WI38 (cell line): Measurements from ENCODE around the gene ROPN1B.

Source experiments
- H3K4me3 ChIP-seq: 2 replicates; pipeline ENCODE4 v1.5.1; 2011; ENCODE audit warnings: low read depth, mild to moderate bottlenecking, control low read depth, low read length
- TF ChIP-seq, protein P1 (sequence below): IDR thresholded peaks from 2 replicates; pipeline ENCODE4 v1.5.1; 2012; ENCODE audit warnings: low read depth, mild to moderate bottlenecking, control low read depth, low read length

The ROPN1B gene

DNA sequence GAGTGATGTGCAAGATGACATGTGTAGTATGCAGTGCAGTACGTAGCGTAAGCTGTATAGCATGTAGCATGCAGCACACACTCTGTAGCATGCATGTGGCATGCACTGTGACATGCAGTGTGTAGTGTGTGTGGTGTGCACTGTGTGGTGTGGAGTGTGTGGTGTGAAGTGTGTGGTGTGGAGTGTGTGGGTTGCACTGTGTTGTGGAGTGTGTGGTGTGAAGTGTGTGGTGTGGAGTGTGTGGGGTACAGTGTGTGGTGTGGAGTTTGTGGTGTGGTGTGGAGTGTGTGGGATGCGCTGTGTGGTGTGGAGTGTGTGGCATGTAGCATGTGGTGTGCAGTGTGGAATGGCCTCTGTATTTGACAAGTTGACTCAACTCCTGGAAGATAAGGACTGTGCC lies 39.2 kb downstream of the ROPN1B start:
- H3K4me3 ChIP-seq: no peak overlapping the region
- TF ChIP-seq, protein P1, sequence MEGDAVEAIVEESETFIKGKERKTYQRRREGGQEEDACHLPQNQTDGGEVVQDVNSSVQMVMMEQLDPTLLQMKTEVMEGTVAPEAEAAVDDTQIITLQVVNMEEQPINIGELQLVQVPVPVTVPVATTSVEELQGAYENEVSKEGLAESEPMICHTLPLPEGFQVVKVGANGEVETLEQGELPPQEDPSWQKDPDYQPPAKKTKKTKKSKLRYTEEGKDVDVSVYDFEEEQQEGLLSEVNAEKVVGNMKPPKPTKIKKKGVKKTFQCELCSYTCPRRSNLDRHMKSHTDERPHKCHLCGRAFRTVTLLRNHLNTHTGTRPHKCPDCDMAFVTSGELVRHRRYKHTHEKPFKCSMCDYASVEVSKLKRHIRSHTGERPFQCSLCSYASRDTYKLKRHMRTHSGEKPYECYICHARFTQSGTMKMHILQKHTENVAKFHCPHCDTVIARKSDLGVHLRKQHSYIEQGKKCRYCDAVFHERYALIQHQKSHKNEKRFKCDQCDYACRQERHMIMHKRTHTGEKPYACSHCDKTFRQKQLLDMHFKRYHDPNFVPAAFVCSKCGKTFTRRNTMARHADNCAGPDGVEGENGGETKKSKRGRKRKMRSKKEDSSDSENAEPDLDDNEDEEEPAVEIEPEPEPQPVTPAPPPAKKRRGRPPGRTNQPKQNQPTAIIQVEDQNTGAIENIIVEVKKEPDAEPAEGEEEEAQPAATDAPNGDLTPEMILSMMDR: no peak

DNA sequence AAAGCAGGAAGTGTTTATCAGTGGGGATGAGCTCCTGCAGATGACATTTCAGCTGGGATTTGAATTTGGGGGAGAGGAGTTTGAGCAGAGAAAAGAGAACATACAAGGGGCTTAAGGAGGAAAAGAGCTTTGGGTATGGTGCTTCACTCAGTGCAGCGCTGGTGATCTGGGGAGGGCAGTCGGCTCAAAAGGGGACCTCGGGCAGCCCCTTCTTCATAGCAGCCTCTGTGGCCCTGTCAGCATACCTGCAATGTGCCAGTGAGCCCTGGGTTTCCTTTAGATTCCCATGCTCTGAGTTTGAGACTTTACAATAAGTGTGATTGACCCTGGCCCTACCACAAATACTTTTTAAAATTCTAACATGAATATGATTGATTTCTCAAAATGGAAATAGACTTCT lies 40.2 kb downstream of the ROPN1B start:
- H3K4me3 ChIP-seq: no peak overlapping the region
- TF ChIP-seq, protein P1: no peak

DNA sequence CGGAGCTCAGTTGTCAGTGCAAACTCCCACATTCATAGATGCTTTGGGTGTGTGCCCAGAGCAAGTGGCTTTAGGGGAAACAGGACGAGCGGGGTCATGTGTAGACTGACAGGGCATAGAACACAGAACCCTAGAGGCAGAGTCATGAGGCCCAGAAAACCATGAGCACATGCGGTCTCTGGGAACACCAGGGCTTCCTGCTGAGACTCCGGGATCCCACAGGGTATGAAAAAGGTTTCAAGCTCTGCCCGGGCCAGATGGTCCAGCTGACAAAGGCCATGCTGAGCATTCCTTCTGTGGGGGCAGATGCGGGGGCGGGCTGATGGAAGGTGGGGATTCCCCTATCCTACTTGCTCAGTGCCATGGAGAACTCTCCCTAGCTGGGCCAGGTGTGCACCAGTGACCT lies 44.8 kb downstream of the ROPN1B start:
- TF ChIP-seq, protein P1: no peak
- no peak overlapping the region for H3K4me3 ChIP-seq

DNA sequence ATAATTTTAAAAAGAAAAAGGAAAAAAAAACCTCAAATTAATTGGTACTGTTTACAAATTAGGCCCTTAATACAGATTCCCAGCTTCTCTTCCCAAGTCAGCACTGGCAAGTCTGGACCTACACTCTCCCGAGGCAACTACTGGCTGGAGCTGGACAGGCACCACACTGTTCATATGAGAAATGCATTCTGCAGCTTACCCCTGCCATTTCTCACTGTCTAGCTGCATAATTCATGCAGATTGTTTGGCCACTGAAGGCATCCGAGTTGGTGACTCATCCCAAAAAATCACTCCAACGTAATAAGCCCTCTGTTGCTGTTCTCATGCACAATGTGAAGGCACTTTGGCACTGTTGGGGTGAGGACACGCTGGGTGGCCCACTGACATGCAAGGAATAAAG lies 45.3 kb downstream of the ROPN1B start:
- TF ChIP-seq, protein P1: no peak
- no peak overlapping the region for H3K4me3 ChIP-seq

DNA sequence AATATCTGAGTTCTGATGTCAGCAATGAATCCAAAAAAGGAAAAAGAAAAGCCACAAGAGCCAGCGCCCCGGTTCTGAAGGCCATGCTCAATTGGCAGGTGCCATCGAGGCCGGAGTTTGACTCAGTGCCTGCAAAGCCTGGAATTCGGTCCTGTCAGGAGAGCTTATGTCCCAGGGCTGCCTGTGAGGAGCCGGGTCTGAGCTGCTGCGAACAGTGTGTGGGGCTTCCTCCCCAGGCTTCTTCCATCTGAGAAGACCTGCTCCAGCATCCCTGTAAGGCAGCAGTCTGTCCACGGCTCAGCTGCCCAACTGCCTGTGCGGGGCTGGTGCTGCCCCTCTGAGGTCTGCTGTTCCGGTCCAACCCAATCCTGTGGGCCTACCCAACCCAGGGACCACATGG lies 46.1 kb downstream of the ROPN1B start:
- TF ChIP-seq, protein P1: no peak
- H3K4me3 ChIP-seq: no peak overlapping the region

DNA sequence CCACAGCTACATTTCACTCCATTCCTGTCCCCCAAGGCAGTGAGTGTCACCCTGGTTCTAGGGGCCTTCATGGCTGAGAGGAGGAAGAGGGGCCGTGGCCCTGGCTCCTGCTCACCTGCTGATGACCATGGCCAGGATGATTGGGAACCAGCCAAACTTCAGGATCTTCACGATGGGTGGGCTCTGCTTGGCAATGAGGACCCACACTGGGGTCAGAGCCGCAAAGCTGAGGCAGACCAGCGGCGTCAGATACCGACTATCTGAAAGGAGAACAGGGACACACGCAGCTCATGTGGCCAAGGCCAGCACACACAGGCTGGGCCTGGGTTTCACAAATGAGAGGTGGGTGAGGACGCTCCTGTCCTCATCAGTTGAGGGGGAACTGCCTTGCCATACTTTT lies 47.6 kb downstream of the ROPN1B start:
- TF ChIP-seq, protein P1: no peak
- H3K4me3 ChIP-seq: no peak overlapping the region

DNA sequence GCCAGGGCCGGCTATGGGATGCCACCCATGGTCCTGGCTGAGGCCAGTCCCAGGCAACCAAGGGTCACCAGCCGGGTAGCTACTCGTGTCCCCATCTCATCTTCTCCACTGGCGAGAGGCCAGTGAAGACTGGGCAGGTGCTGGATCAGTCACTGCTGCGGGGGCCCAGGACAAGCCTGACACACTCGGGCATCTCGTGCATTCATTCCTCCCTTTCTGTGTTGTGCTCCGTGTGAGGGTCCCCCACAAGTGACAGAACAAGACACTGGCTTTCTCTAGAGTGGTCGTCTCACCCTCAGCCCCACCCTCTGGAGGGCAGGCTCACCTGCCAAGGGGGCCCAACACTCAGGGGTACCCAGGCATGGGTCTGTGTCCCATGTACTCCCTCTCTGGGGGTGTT lies 48.4 kb downstream of the ROPN1B start:
- TF ChIP-seq, protein P1: no peak

More for the DNA sequence above, 48.4 kb downstream of the ROPN1B start:
- no peak overlapping the region for H3K4me3 ChIP-seq
